GM21529 (cell line): ENCODE results near the gene ZNF280A.
"Not testable (repeated sequence)": the region's sequence is repeated elsewhere in the genome, so short reads cannot be mapped to it uniquely, and the experiment has no call there.

Experiments used
- ATAC-seq: cut with Tn5 transposase; IDR thresholded peaks from one replicate; pipeline ENCODE4 v1.9.1; 2021; ENCODE audit not compliant: unreplicated experiment

Gene ZNF280A

GRCh38 chr22:22471104-22471503, 49.0 kb downstream of the ZNF280A start:
- ATAC-seq: not testable (repeated sequence)

DNA sequence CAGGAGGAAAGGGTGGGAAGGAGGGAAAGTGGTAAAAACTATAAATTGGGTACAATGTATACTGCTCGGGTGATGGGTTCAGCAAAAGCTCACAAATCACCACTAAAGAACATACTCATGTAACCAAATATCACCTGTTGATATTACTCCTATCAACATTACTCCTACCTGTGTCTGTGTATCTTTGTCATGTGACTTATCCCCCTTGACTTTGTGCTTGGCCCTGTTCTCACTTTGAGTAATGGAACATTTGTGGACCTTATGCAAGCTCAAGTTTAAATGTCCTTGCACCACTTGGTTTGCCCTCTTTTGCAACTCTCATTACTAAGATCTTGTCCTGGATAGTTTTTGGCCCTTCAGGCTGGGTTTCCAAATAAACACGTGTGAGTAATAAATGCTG, 50.5 kb downstream of the ZNF280A start:
- ATAC-seq: no peak

DNA sequence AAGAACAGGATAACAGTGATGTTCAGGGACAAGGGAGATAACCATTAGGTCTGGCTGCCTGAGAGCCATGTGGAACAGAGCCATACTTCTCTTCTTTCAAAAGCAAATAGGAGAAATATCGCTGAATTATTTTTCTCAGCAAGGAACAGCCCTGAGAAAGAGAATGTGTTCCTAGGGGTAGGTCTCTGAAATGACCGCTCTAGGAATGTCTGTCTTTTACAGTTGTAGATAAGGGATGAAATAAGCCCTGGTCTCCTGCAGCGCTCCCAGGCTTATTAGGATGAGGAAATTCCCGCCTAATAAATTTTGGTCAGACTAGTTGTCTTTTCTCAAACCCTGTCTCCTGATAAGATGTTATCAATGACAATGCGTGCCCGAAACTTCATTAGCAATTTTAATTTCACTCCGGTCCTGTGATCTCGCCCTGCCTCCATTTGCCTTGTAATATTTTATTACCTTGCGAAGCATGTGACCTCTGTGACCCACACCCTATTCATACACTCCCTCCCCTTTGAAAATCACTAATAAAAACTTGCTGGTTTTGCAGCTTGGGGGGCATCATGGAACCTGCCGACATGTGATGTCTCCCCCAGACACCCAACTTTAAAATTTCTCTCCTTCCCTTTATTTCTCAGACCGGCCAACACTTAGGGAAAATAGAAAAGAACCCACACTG, 51.1 kb downstream of the ZNF280A start:
- ATAC-seq: not testable (repeated sequence)

GRCh38 chr22:22467112-22467511, 53.0 kb downstream of the ZNF280A start:
- ATAC-seq: no peak

GRCh38 chr22:22465782-22466181, 54.3 kb downstream of the ZNF280A start:
- ATAC-seq: no peak

GRCh38 chr22:22465094-22465602, 54.9 kb downstream of the ZNF280A start:
- no peak for ATAC-seq

- ATAC-seq: no peak
Measured at GRCh38 chr22:22464541-22465054, 55.5 kb downstream of the ZNF280A start.

DNA sequence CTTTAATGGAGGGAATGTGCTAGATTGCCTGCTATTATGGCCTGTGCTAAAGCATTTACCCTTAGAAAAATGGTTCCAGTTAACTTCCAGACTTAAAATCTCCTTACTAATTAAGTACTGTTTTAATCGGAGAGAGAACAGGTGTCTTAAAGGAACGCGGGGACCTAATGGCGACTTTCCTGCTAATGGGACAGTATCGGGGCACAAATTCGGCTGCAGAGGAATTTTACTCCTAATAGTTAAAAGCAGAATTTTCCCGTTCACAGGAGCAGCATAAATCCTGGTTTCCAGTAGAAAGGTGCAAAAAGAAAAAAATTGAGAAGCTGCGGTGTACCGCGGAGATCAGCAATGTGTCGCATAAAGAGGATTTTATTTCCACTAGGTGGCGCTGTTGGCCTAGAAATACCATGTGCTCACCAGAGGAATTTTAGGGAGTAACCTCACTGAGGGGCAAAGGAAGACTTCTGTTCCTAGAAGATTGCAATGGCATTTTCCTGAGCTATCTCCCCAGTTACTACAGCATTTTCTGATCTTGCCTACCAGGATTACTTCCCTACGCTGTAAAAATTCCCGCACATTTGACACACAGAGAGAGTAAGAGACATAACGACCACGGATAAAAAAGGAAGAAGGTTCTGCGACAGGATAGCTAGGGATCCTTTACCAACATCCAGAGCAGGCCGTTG, 56.1 kb downstream of the ZNF280A start:
- no peak for ATAC-seq
